HFFc6 (cell line): ENCODE results near the gene PTER. TPM values are rescaled to one million over a fixed set of nuclear protein-coding genes. Genes with fewer than 3 reads are reported as not detected.
A peak's percentile ranks its signal among the peaks of the same experiment; 100 is the strongest.

ENCODE experiments used
- DNase-seq: peaks from one replicate; pipeline ENCODE4 v3.0.0-alpha.2; 2018
- H3K27ac Mint-ChIP-seq: 2 replicates; pipeline ENCODE4 v1.8.0; 2020; ENCODE audit warnings: mild to moderate bottlenecking, mixed read lengths
- H3K27me3 Mint-ChIP-seq: 2 replicates; pipeline ENCODE4 v1.8.0; 2021; ENCODE audit warnings: mild to moderate bottlenecking, moderate library complexity, mixed read lengths; ENCODE audit not compliant: insufficient read depth
- H3K36me3 Mint-ChIP-seq: 2 replicates; pipeline ENCODE4 v1.8.0; 2021; ENCODE audit warnings: low read depth, mixed read lengths
- H3K4me1 Mint-ChIP-seq: 2 replicates; pipeline ENCODE4 v1.8.0; 2020; ENCODE audit warnings: low read depth, mixed read lengths
- H3K4me3 Mint-ChIP-seq: 2 replicates; pipeline ENCODE4 v1.8.0; 2020; ENCODE audit warnings: mild to moderate bottlenecking, moderate library complexity, mixed read lengths
- H3K9me3 Mint-ChIP-seq: 2 replicates; pipeline ENCODE4 v1.8.0; 2020; ENCODE audit warnings: mild to moderate bottlenecking, mixed read lengths
- CTCF ChIP-seq: fragments of 200-600 bp; sonication (generic); IDR thresholded peaks from 2 replicates; pipeline ENCODE4 v1.5.0; 2021; ENCODE audit warnings: antibody characterized with exemption, mild to moderate bottlenecking
- total RNA-seq, 6 experiments: library from RNA; stranded (reverse); fragmentation: NEBNext Ultra II Directional; extraction: Animal tissue kit (Norgen Biotek cat#: 25700); gene quantifications; 2 replicates in 1 of 6; 3 replicates in 5 of 6; pipeline ENCODE4 v1.2.3, GENCODE V29; 2021

PTER gene
- total RNA-seq, 6 experiments from 2014 or later = 0.47 to 4.7 (median 3.0) TPM

GRCh38 chr10:16544099-16544498 is 107.3 kb downstream of the PTER start:
- Mint-ChIP-seq H3K27me3 (peaks cover 5% of the 10 kb centered on the region), H3K27ac (no peak overlapping the region), H3K36me3 (no peaks in the 10 kb centered on the region), H3K9me3 (no peaks in the 10 kb centered on the region), H3K4me1 (no peaks in the 10 kb centered on the region), H3K4me3 (no peak overlapping the region)
- no peak for TF ChIP-seq CTCF
- no peak for DNase-seq

GRCh38 chr10:16544591-16544990 is 107.8 kb downstream of the PTER start:
- Mint-ChIP-seq H3K36me3 (no peaks in the 10 kb centered on the region), H3K4me3 (no peak overlapping the region)

GRCh38 chr10:16545116-16545736 is 108.4 kb downstream of the PTER start:
- peak; percentile 2 for DNase-seq
- H3K4me1 Mint-ChIP-seq = no peaks in the 10 kb centered on the region
- peak; percentile 77 for TF ChIP-seq CTCF
- no peaks in the 10 kb centered on the region for H3K9me3 Mint-ChIP-seq
- H3K27me3 Mint-ChIP-seq = peaks cover 5% of the 10 kb centered on the region
- H3K36me3 Mint-ChIP-seq = no peaks in the 10 kb centered on the region
- H3K4me3 Mint-ChIP-seq = no peak overlapping the region
- H3K27ac Mint-ChIP-seq = no peak overlapping the region

More at GRCh38 chr10:16544591-16544990, 107.8 kb downstream of the PTER start:
- TF ChIP-seq CTCF = no peak
- Mint-ChIP-seq H3K9me3 (no peaks in the 10 kb centered on the region), H3K4me1 (no peaks in the 10 kb centered on the region), H3K27me3 (peaks cover 5% of the 10 kb centered on the region), H3K27ac (no peak overlapping the region)
- DNase-seq = no peak

- TF ChIP-seq CTCF = no peak
- Mint-ChIP-seq H3K27ac (no peak overlapping the region), H3K9me3 (no peaks in the 10 kb centered on the region), H3K4me3 (no peak overlapping the region), H3K4me1 (no peaks in the 10 kb centered on the region), H3K27me3 (peaks cover 5% of the 10 kb centered on the region), H3K36me3 (no peaks in the 10 kb centered on the region)
- no peak for DNase-seq
Observed at GRCh38 chr10:16547973-16548372, 111.2 kb downstream of the PTER start.

GRCh38 chr10:16559236-16559773 is 122.5 kb downstream of the PTER start:
- Mint-ChIP-seq H3K27ac (no peak overlapping the region), H3K27me3 (peaks cover 3% of the 10 kb centered on the region; the same call in 1 of the 2 replicates)

More at GRCh38 chr10:16559236-16559773, 122.5 kb downstream of the PTER start:
- no peak for DNase-seq
- H3K4me1 Mint-ChIP-seq = no peaks in the 10 kb centered on the region
- no peak overlapping the region for H3K4me3 Mint-ChIP-seq
- H3K36me3 Mint-ChIP-seq = no peaks in the 10 kb centered on the region
- TF ChIP-seq CTCF = no peak
- no peaks in the 10 kb centered on the region for H3K9me3 Mint-ChIP-seq
